Measurements from ENCODE around the gene TADA3. TPM values are rescaled to one million over a fixed set of nuclear protein-coding genes. Genes with fewer than 3 reads are reported as not detected.

The TADA3 gene
- 28.4 and 47.8 TPM in 2 replicates for total RNA-seq

GRCh38 chr3:9792405-9793160, at the start of gene TADA3, which contains the start of gene ARPC4:
TSS of gene TADA3 (minus strand) at chr3:9792473. CDS start at chr3:9791466, 1,007 bp downstream.
TSS of gene ARPC4 (plus strand) at chr3:9793082. CDS start at chr3:9793122, 40 bp downstream.

GRCh38 chr3:9809615-9810432, 17.6 kb upstream of the TADA3 start, which contains the start of gene TTLL3:
TSS of gene TTLL3 (plus strand) at chr3:9810262. CDS start at chr3:9810662, 400 bp downstream.

GRCh38 chr3:9769426-9770275, 22.6 kb downstream of the TADA3 start, which contains the start of gene CAMK1:
TSS of gene CAMK1 (minus strand) at chr3:9769947. CDS start at chr3:9767749, 2,198 bp downstream.

GRCh38 chr3:9749645-9750555, 42.4 kb downstream of the TADA3 start, which contains the start of gene OGG1:
TSS of gene OGG1 (plus strand) at chr3:9749952. CDS start at chr3:9750287, 335 bp downstream.

GRCh38 chr3:9731206-9732079, 60.8 kb downstream of the TADA3 start, which contains the start of gene BRPF1:
TSS of gene BRPF1 (plus strand) at chr3:9731735. CDS start at chr3:9734141, 2,406 bp downstream.

Other genes with a start within 250 kb of the TADA3 start
- gene LHFPL4, start 238.7 kb downstream of the TADA3 start, total RNA-seq = not detected in 2 replicates
- 36.4 and 46.6 TPM in 2 replicates for gene MTMR14, start 143.0 kb downstream of the TADA3 start, total RNA-seq
- gene CPNE9, start 88.6 kb downstream of the TADA3 start, total RNA-seq = not detected in 2 replicates
- 19.9 and 23.7 TPM in 2 replicates for gene BRPF1, start 60.7 kb downstream of the TADA3 start, total RNA-seq
- gene OGG1, start 42.5 kb downstream of the TADA3 start, total RNA-seq = 16.0 and 18.1 TPM in 2 replicates
- gene CAMK1, start 22.5 kb downstream of the TADA3 start, total RNA-seq = 29.5 and 37.3 TPM in 2 replicates
- gene ARPC4, start 609 bp upstream of the TADA3 start, total RNA-seq = 266 and 345 TPM in 2 replicates
- gene TTLL3, start 17.8 kb upstream of the TADA3 start, total RNA-seq = 4.2 and 15.2 TPM in 2 replicates
- gene RPUSD3, start 51.5 kb upstream of the TADA3 start, total RNA-seq = 20.5 and 21.3 TPM in 2 replicates
- 0.09 TPM in 1 of 2 replicates, not detected in the other for gene CIDEC, start 87.8 kb upstream of the TADA3 start, total RNA-seq
- gene JAGN1, start 98.1 kb upstream of the TADA3 start, total RNA-seq = 25.8 and 26.7 TPM in 2 replicates
- 0.18 and 0.19 TPM in 2 replicates for gene IL17RE, start 110.4 kb upstream of the TADA3 start, total RNA-seq
- 12.1 and 14.7 TPM in 2 replicates for gene IL17RC, start 124.6 kb upstream of the TADA3 start, total RNA-seq
- gene CRELD1, start 141.4 kb upstream of the TADA3 start, total RNA-seq = 19.1 and 49.9 TPM in 2 replicates
- 0.72 and 0.94 TPM in 2 replicates for gene PRRT3, start 159.9 kb upstream of the TADA3 start, total RNA-seq
- gene EMC3, start 194.4 kb upstream of the TADA3 start, total RNA-seq = 48.8 and 48.9 TPM in 2 replicates
- gene FANCD2, start 234.0 kb upstream of the TADA3 start, total RNA-seq = 8.7 and 20.7 TPM in 2 replicates

Measured in endothelial cell of coronary artery (primary cell).